ENCODE measurements around the gene M1AP. TPM values are rescaled to one million over a fixed set of nuclear protein-coding genes. Genes with fewer than 3 reads are reported as not detected.

The M1AP gene
- polyA plus RNA-seq, 1 of the 3 experiments (the other 2 are of a cell fraction) = 0.02 TPM

DNA sequence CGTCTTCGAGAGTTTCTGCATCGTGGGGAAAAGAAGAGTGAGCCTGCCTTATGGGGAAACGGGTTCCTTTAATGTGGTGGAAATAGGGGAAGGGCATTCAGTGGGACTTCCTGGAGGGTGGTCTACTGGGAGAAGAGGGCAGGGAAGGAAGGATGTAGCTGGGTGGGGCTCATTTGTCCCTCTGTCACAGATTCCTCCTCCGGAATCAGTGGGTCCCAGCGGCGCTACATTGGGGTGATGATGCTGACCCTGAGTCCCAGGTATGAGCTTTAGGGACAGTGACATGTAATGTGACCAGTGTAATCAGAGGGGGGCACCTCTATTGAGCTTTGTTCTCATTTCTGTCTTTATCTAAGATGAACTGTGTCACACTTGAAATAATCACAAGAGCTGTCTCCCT, 116.5 kb downstream of the M1AP start:
- 91% methylated on average over 7 of the region's 7 CpGs for WGBS (ENCODE audit: low lambda C conversion rate)
- Histone ChIP-seq H3K4me3 (ENCODE audit: low read depth in 2 of 2, low read length in 1 of 2) (peak overlapping the region; percentile 83 to 99; a peak in 1 of 4 replicates), H3K79me2 (ENCODE audit: insufficient read depth) (peaks cover 45% of the 10 kb centered on the region), H3F3A (replicated peaks; ENCODE audit: insufficient read depth) (peaks cover 18% of the 10 kb centered on the region), H3K27ac (ENCODE audit: low read depth in 2 of 2, low read length in 1 of 2) (peak overlapping the region in 1 of 2 experiments; percentile 87; a peak in 1 of 4 replicates), H3K9ac (no peak overlapping the region), H4K20me1 (ENCODE audit: insufficient read depth) (no peaks in the 10 kb centered on the region), H3K4me2 (peak overlapping the region; percentile 85), H3K9me3 (no peaks in the 10 kb centered on the region), H3K4me1 (ENCODE audit: control insufficient read depth in 1 of 2, insufficient read depth in 2 of 2, low read depth in 1 of 2, low read length in 1 of 2) (peaks cover 13 to 22% of the 10 kb centered on the region in 2 experiments), H3K36me3 (replicated peaks in 1 of 2; ENCODE audit: control insufficient read depth in 1 of 2, insufficient read depth in 2 of 2, low read length in 1 of 2) (peaks cover 25 to 40% of the 10 kb centered on the region in 2 experiments), H2AFZ (ENCODE audit: low read depth) (no peak overlapping the region), H3K27me3 (ENCODE audit: insufficient read depth) (no peaks in the 10 kb centered on the region), H3K9me2 (no peaks in the 10 kb centered on the region)
- DNase-seq = no peak
- POLR2A ChIA-PET = interaction anchor here (1.1 to 2.9 kb wide), 6 partner anchors 10 to 59 kb away, joined by 3 to 11 read pairs (median 8); partner anchors contain the start of genes CCDC142, MRPL53, PCGF1 and TTC31
- CTCF ChIA-PET = interaction anchor here (0.6 to 7.8 kb wide), 33 partner anchors 8 to 282 kb away, joined by 3 to 102 read pairs (median 6); partner anchors contain the start of genes C2orf81, CCDC142, MOGS and MRPL53
- no peak for TF ChIP-seq GATA2 (CRISPR knock-in tag; IDR thresholded peaks at IDR 0.05)
- no peak for TF ChIP-seq EZH2phosphoT487 (IDR thresholded peaks at IDR 0.05; ENCODE audit: borderline replicate concordance, low read depth)
- TF ChIP-seq MXI1 (IDR thresholded peaks at IDR 0.05; ENCODE audit: low read depth, low read length) = no peak
- TF ChIP-seq POLR2AphosphoS5 (IDR thresholded peaks at IDR 0.05; ENCODE audit: low read depth, low read length) = peak; percentile 3; the same call in 1 of the 2 replicates

DNA sequence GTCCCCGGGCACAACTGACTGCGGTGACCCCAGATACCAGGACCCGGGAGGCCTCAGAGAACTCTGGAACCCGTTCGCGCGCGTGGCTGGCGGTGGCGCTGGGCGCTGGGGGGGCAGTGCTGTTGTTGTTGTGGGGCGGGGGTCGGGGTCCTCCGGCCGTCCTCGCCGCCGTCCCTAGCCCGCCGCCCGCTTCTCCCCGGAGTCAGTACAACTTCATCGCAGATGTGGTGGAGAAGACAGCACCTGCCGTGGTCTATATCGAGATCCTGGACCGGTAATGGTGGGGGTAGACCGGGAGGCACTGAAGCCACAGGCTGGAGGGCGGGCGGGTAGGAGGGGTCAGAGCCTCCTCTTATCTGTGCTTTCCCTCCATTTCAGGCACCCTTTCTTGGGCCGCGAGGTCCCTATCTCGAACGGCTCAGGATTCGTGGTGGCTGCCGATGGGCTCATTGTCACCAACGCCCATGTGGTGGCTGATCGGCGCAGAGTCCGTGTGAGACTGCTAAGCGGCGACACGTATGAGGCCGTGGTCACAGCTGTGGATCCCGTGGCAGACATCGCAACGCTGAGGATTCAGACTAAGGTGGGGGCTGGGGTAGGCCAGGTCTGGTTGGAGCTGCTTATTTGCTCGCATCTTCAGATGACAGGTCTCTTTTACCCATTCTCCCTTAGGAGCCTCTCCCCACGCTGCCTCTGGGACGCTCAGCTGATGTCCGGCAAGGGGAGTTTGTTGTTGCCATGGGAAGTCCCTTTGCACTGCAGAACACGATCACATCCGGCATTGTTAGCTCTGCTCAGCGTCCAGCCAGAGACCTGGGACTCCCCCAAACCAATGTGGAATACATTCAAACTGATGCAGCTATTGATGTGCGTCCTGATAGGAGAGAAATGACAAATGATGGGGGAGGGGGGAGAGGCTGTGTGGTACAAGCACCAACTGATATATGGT, 117.6 kb downstream of the M1AP start:
- Histone ChIP-seq H3K9me3 (no peaks in the 10 kb centered on the region), H3K9me2 (no peaks in the 10 kb centered on the region), H4K20me1 (ENCODE audit: insufficient read depth) (no peaks in the 10 kb centered on the region), H3K4me2 (peak overlapping the region; percentile 85), H3K36me3 (replicated peaks in 1 of 2; ENCODE audit: control insufficient read depth in 1 of 2, insufficient read depth in 2 of 2, low read length in 1 of 2) (peaks cover 32 to 51% of the 10 kb centered on the region in 2 experiments), H3K4me1 (ENCODE audit: control insufficient read depth in 1 of 2, insufficient read depth in 2 of 2, low read depth in 1 of 2, low read length in 1 of 2) (peaks cover 13 to 24% of the 10 kb centered on the region in 2 experiments), H3K27ac (ENCODE audit: low read depth in 2 of 2, low read length in 1 of 2) (peak overlapping the region; percentile 52 to 87), H3K9ac (peak overlapping the region; percentile 88), H3F3A (replicated peaks; ENCODE audit: insufficient read depth) (peaks cover 18% of the 10 kb centered on the region), H3K79me2 (ENCODE audit: insufficient read depth) (peaks cover 45% of the 10 kb centered on the region), H2AFZ (ENCODE audit: low read depth) (peak overlapping the region; percentile 83), H3K4me3 (ENCODE audit: low read depth in 2 of 2, low read length in 1 of 2) (peak overlapping the region; percentile 83 to 99), H3K27me3 (ENCODE audit: insufficient read depth) (no peaks in the 10 kb centered on the region)
- 10% methylated on average over 26 of the region's 54 CpGs for WGBS (ENCODE audit: low lambda C conversion rate)
- DNase-seq = peak; percentile 77
- ChIA-PET POLR2A (interaction anchor here (0.7 to 2.9 kb wide), 15 partner anchors 9 to 139 kb away, joined by 3 to 13 read pairs (median 5); partner anchors contain the start of genes CCDC142, INO80B, MRPL53 and PCGF1), CTCF (interaction anchor here (0.9 to 7.8 kb wide), 11 partner anchors 12 to 108 kb away, joined by 3 to 102 read pairs (median 12); partner anchors contain the start of genes CCDC142, LBX2, MRPL53 and PCGF1)
- TF ChIP-seq TEAD4 (IDR thresholded peaks at IDR 0.05; ENCODE audit: borderline replicate concordance, insufficient read depth) = no peak
- no peak for TF ChIP-seq IRF3 (IDR thresholded peaks at IDR 0.05; ENCODE audit: low read depth, low read length)
- no peak for TF ChIP-seq REST (IDR thresholded peaks at IDR 0.05; ENCODE audit: low read depth, low read length)
- TF ChIP-seq RXRA (IDR thresholded peaks at IDR 0.05; ENCODE audit: borderline replicate concordance, low read depth) = no peak
- no peak for TF ChIP-seq USF2 (IDR thresholded peaks at IDR 0.05; ENCODE audit: borderline replicate concordance, low read depth, low read length)
- TF ChIP-seq MEF2A (IDR thresholded peaks at IDR 0.05; ENCODE audit: borderline replicate concordance, low read depth) = no peak
- TF ChIP-seq, protein P1, sequence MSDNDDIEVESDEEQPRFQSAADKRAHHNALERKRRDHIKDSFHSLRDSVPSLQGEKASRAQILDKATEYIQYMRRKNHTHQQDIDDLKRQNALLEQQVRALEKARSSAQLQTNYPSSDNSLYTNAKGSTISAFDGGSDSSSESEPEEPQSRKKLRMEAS (IDR thresholded peaks at IDR 0.05; ENCODE audit: low read depth) = peak; percentile 77; the same call in 1 of the 2 replicates
- TF ChIP-seq ELF1 (IDR thresholded peaks at IDR 0.05) = no peak
- peak; percentile 13; the same call in 1 of the 2 replicates for TF ChIP-seq SIN3A (IDR thresholded peaks at IDR 0.05; ENCODE audit: borderline replicate concordance, low read depth, low read length)
- no peak for TF ChIP-seq RFX5 (IDR thresholded peaks at IDR 0.05; ENCODE audit: low read length)
- no peak for TF ChIP-seq TAF1 (IDR thresholded peaks at IDR 0.05; ENCODE audit: borderline replicate concordance, low read depth, low read length)

Data from SK-N-SH (cell line).